ENCODE data around the gene YIPF3.

DNA sequence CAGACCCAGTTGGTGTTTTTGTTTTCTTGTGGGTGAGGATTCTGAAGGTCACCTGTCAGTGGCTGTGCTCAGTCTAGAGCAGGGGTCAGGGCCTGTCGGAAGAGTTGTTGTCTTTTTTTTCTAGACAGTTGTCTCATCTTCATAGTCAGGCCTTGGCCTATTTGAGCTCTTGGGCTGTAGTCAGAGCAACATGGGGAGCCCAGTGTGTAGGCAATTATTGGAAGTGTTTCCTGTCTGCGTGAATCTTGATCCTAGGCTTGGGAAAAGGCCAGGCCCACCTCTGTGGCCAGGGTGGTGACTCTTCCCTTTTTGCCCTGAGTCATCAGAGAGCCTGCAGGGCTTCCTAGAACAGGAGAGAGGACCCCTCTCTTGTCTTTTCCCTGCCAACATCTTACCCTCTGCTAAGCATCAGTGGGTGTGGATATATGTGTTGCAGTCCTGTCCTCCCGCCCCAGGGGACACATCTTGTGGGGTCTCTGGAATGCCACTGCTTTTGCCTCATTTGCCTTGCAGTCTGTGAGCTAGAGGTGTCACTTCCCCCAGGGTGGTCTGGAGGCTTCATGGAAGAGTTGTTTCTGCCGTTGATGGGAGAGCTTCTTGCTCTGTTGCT is 28.0 kb downstream of the YIPF3 start:
- TF ChIP-seq, protein P1, sequence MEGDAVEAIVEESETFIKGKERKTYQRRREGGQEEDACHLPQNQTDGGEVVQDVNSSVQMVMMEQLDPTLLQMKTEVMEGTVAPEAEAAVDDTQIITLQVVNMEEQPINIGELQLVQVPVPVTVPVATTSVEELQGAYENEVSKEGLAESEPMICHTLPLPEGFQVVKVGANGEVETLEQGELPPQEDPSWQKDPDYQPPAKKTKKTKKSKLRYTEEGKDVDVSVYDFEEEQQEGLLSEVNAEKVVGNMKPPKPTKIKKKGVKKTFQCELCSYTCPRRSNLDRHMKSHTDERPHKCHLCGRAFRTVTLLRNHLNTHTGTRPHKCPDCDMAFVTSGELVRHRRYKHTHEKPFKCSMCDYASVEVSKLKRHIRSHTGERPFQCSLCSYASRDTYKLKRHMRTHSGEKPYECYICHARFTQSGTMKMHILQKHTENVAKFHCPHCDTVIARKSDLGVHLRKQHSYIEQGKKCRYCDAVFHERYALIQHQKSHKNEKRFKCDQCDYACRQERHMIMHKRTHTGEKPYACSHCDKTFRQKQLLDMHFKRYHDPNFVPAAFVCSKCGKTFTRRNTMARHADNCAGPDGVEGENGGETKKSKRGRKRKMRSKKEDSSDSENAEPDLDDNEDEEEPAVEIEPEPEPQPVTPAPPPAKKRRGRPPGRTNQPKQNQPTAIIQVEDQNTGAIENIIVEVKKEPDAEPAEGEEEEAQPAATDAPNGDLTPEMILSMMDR (conservative IDR thresholded peaks at IDR 0.05; ENCODE audit: low read length) = no peak
- no peak for TF ChIP-seq EZH2phosphoT487 (IDR thresholded peaks at IDR 0.05; ENCODE audit: borderline replicate concordance, low read depth, low read length)

Data from OCI-LY7 (cell line).